Tibial nerve (tissue), 4 donors: ENCODE data around the gene EML5. TPM values are rescaled to one million over a fixed set of nuclear protein-coding genes. Genes with fewer than 3 reads are reported as not detected.

Experiments
- DNase-seq, 2 donors: peaks; one replicate each; pipeline ENCODE4 v3.0.0-alpha.2; 2019; ENCODE audit warnings: low spot score in 2 of 2
- H3K27ac ChIP-seq, 4 donors: fragments of 200-600 bp; sonication (generic) in 3 of 4; one replicate each; pipeline ENCODE4 v1.5.1; 2017 to 2019; ENCODE audit warnings: mild to moderate bottlenecking in 1 of 4
- H3K27me3 ChIP-seq, 2 donors: fragments of 200-600 bp; sonication (generic) in 1 of 2; one replicate each; pipeline versions ENCODE4 v1.5.1 to v1.6.0; 2017 to 2019
- H3K36me3 ChIP-seq, 3 donors: fragments of 200-600 bp; sonication (generic); one replicate each; pipeline ENCODE4 v1.5.1; 2018 to 2019
- H3K4me1 ChIP-seq, 4 donors: fragments of 200-600 bp; sonication (generic) in 3 of 4; one replicate each; pipeline ENCODE4 v1.5.1; 2017 to 2019
- H3K4me3 ChIP-seq, 4 donors: fragments of 200-600 bp; sonication (generic) in 3 of 4; one replicate each; pipeline ENCODE4 v1.5.1; 2017 to 2019; ENCODE audit warnings: mild to moderate bottlenecking in 1 of 4, moderate library complexity in 1 of 4
- H3K9me3 ChIP-seq, 4 donors: fragments of 200-600 bp; sonication (generic) in 3 of 4; one replicate each; pipeline ENCODE4 v1.5.1; 2017 to 2019
- EP300 ChIP-seq, 2 donors: sonication (generic); formaldehyde crosslinking; IDR thresholded peaks; one replicate each; pipeline ENCODE4 v1.6.1; 2017; ENCODE audit warnings: antibody characterized with exemption in 2 of 2, mild to moderate bottlenecking in 1 of 2
- POLR2A ChIP-seq, 2 donors: fragments of 450-650 bp; IDR thresholded peaks; one replicate each; pipeline ENCODE4 v1.6.1; 2017; ENCODE audit warnings: antibody characterized with exemption in 2 of 2, mild to moderate bottlenecking in 2 of 2, moderate library complexity in 2 of 2
- WGBS, 2 donors: methylation state at CpG; one replicate each; pipeline ENCODE4 v1.1.5; 2018; 5-methylcytosine and 5-hydroxymethylcytosine counted together
- total RNA-seq, 4 donors: library from RNA; depleted of rRNA; stranded (reverse); fragments of >200 nt; gene quantifications; one replicate each; pipeline ENCODE4 v1.1.0, GENCODE V29; 2016
- TF ChIP-seq, protein P1 (sequence below), 5 experiments: fragments of 200-600 bp in 3 of 5; fragments of 450-650 bp in 2 of 5; sonication (generic) in 3 of 5; IDR thresholded peaks; one replicate each; pipeline ENCODE4 v1.5.1; 2016 to 2019; ENCODE audit warnings: antibody characterized with exemption in 5 of 5, mild to moderate bottlenecking in 3 of 5, moderate library complexity in 2 of 5

Gene EML5
- total RNA-seq, 4 donors from 2014 or later = 0.59 to 0.87 (median 0.72) TPM

DNA sequence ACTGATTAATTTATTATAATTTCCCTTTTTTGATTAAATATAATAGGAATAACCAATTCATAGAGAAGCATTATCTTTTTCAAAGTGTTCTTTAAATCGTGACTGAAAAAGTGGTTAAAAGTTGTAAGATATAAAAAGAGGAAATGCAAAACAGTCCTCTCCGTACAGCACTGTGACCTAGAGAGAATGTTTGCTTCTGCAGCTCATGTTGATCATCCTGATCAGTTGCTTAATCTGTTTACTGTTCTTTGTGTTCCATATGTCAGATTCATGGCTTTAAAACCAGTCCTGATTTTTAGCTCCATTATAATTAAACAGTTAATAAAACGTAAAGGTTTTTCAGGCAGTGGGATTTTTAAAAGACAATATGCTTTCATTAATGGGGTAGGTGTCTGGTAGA lies 36.4 kb upstream of the EML5 start:
- H3K9me3 ChIP-seq = no peaks in the 10 kb centered on the region
- H3K27me3 ChIP-seq = no peaks in the 10 kb centered on the region
- H3K4me3 ChIP-seq = no peak overlapping the region
- H3K27ac ChIP-seq = no peak overlapping the region
- H3K36me3 ChIP-seq = no peaks in the 10 kb centered on the region
- 52 to 54% methylated on average over 3 of the region's 3 CpGs for WGBS, 2 donors
- TF ChIP-seq EP300 (IDR thresholded peaks at IDR 0.05) = no peak
- TF ChIP-seq, protein P1, sequence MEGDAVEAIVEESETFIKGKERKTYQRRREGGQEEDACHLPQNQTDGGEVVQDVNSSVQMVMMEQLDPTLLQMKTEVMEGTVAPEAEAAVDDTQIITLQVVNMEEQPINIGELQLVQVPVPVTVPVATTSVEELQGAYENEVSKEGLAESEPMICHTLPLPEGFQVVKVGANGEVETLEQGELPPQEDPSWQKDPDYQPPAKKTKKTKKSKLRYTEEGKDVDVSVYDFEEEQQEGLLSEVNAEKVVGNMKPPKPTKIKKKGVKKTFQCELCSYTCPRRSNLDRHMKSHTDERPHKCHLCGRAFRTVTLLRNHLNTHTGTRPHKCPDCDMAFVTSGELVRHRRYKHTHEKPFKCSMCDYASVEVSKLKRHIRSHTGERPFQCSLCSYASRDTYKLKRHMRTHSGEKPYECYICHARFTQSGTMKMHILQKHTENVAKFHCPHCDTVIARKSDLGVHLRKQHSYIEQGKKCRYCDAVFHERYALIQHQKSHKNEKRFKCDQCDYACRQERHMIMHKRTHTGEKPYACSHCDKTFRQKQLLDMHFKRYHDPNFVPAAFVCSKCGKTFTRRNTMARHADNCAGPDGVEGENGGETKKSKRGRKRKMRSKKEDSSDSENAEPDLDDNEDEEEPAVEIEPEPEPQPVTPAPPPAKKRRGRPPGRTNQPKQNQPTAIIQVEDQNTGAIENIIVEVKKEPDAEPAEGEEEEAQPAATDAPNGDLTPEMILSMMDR (IDR thresholded peaks at IDR 0.05) = no peak
- no peak for TF ChIP-seq POLR2A (IDR thresholded peaks at IDR 0.05)
- no peak for DNase-seq
- peaks cover 0 to 39% (median 6%) of the 10 kb centered on the region in 4 donors for H3K4me1 ChIP-seq

DNA sequence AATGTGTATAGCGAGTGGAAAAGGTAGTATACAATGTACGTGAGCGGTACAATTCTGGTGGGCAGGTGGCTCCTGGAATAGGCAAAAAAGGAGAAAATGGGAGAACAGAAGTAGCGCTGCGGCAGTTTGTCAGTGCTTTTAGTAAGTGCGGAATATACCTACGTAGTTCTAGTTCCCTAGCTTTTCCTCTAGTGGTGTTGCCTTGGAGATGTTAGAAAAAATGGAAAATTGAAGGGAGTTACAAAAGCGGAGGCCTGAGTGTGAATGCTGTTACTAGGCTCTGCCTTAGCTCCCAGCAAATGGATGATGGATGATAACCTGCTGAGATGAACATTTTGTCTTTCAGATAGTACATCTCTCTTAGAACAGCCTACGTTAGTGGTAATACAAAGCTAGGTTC lies 32.8 kb upstream of the EML5 start:
- Histone ChIP-seq H3K27ac (no peak overlapping the region), H3K4me3 (no peak overlapping the region)
- no peak for TF ChIP-seq EP300 (IDR thresholded peaks at IDR 0.05)
- no peak for TF ChIP-seq POLR2A (IDR thresholded peaks at IDR 0.05)

GRCh38 chr14:88825078-88825458 lies 32.3 kb upstream of the EML5 start:
- Histone ChIP-seq H3K4me1 (peaks cover 0 to 32% (median 6%) of the 10 kb centered on the region in 4 donors), H3K9me3 (no peaks in the 10 kb centered on the region), H3K4me3 (peak overlapping the region; percentile 51 to 82 (median 74)), H3K36me3 (no peaks in the 10 kb centered on the region), H3K27me3 (no peaks in the 10 kb centered on the region), H3K27ac (peak overlapping the region in 2 of 4 donors; percentile 86 to 87)
- TF ChIP-seq, protein P1 (IDR thresholded peaks at IDR 0.05) = no peak
- DNase-seq = no peak
- 5 to 8% methylated on average over 5 of the region's 5 CpGs for WGBS, 2 donors

More for the DNA sequence above, 32.8 kb upstream of the EML5 start:
- no peaks in the 10 kb centered on the region for H3K9me3 ChIP-seq
- no peaks in the 10 kb centered on the region for H3K27me3 ChIP-seq
- peaks cover 0 to 33% (median 6%) of the 10 kb centered on the region in 4 donors for H3K4me1 ChIP-seq
- 93 to 94% methylated on average over 9 of the region's 9 CpGs for WGBS, 2 donors
- H3K36me3 ChIP-seq = no peaks in the 10 kb centered on the region
- DNase-seq = no peak

GRCh38 chr14:88824314-88825077 lies 31.7 kb upstream of the EML5 start, which contains the start of gene TTC8:
Gene TTC8 (plus strand): TSS chr14:88824651. CDS start chr14:88824708, 57 bp downstream.
- DNase-seq = peak; percentile 62 to 69
- WGBS, 2 donors = 0 to 1% methylated on average over 44 to 50 of the region's 50 CpGs
- Histone ChIP-seq H3K9me3 (no peaks in the 10 kb centered on the region), H3K4me1 (peaks cover 0 to 26% (median 6%) of the 10 kb centered on the region in 4 donors), H3K4me3 (peak within 1 kb of the TSS; percentile 51 to 82 (median 74)), H3K27me3 (no peaks in the 10 kb centered on the region), H3K27ac (peak within 1 kb of the TSS; percentile 69 to 87 (median 82)), H3K36me3 (no peaks in the 10 kb centered on the region)
- TF ChIP-seq, protein P1 (IDR thresholded peaks at IDR 0.05) = no peak
- TF ChIP-seq EP300 (IDR thresholded peaks at IDR 0.05) = peak in 1 of 2 donors; percentile 52
- peak in 1 of 2 donors; percentile 51 for TF ChIP-seq POLR2A (IDR thresholded peaks at IDR 0.05)

DNA sequence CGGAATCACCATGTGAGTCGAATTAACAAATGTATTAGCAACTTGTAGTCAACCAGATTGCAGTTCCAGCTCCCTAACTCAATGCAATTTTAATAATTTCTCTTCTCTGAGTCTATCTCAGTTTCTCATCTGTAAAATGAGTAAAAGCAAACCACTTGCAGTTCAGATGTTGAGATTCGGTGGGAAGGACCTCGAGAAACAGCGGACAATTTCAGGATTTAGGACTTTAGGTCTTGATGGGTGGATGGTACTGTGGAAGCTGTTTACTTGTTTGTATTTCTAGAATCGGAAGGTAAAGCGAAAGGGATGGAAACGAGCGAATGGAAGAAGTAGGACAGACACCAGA lies 31.2 kb upstream of the EML5 start:
- DNase-seq = no peak
- H3K4me1 ChIP-seq = peaks cover 0 to 22% (median 6%) of the 10 kb centered on the region in 4 donors
- peak overlapping the region; percentile 51 to 82 (median 74) for H3K4me3 ChIP-seq
- WGBS, 2 donors = 6 to 8% methylated on average over 9 of the region's 9 CpGs
- TF ChIP-seq POLR2A (IDR thresholded peaks at IDR 0.05) (no peak), EP300 (IDR thresholded peaks at IDR 0.05) (no peak)
- no peaks in the 10 kb centered on the region for H3K36me3 ChIP-seq
- H3K27ac ChIP-seq = peak overlapping the region; percentile 69 to 87 (median 82)
- no peaks in the 10 kb centered on the region for H3K27me3 ChIP-seq
- H3K9me3 ChIP-seq = no peaks in the 10 kb centered on the region

DNA sequence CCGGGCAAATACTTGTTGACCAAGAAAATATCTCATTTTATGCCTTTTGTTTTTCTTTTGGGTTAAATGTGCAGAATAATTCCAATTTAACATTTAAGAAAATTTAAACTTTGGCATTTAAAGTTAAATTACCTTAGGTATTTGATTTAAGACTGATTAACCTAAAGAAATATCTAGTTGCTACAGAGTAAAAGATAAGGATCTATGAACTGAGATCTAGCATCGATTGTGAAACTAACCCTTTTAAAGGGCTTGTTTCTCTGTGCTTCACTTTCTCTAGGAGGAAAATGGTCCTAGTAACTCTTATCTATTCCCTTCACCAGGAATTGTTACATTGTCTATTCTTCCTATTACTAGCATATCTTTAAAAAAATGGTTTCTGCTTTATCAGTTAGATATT lies 29.1 kb upstream of the EML5 start:
- no peak overlapping the region for H3K4me3 ChIP-seq
- H3K36me3 ChIP-seq = no peaks in the 10 kb centered on the region
- no peak for DNase-seq
- H3K9me3 ChIP-seq = no peaks in the 10 kb centered on the region
- WGBS, 2 donors = 75 to 78% methylated on average over 2 of the region's 2 CpGs
- TF ChIP-seq, protein P1 (IDR thresholded peaks at IDR 0.05) = no peak
- TF ChIP-seq POLR2A (IDR thresholded peaks at IDR 0.05) = no peak
- no peak for TF ChIP-seq EP300 (IDR thresholded peaks at IDR 0.05)
- no peak overlapping the region for H3K27ac ChIP-seq
- H3K4me1 ChIP-seq = peaks cover 0 to 13% (median 3%) of the 10 kb centered on the region in 4 donors
- H3K27me3 ChIP-seq = no peaks in the 10 kb centered on the region
